H1 (cell line): ENCODE results near the gene HIGD2A. TPM values are rescaled to one million over a fixed set of nuclear protein-coding genes. Genes with fewer than 3 reads are reported as not detected.

Experiments
- GTF2F1 ChIP-seq: IDR thresholded peaks from 2 replicates; pipeline ENCODE4 v1.6.1; 2012; ENCODE audit warnings: low read depth, low read length, improper control_type of control experiment, borderline replicate concordance
- TCF12 ChIP-seq: IDR thresholded peaks from 2 replicates; pipeline ENCODE4 v1.6.1; 2011; ENCODE audit warnings: low read depth, mild to moderate bottlenecking, low read length
- TEAD4 ChIP-seq: IDR thresholded peaks from 2 replicates; pipeline ENCODE4 v1.6.1; 2012; ENCODE audit warnings: low read depth, low read length, inconsistent platforms, mixed read lengths
- polyA plus RNA-seq, 7 experiments: library from polyadenylated mRNA; depleted of rRNA in 3 of 7; stranded (reverse) in 5 of 7; unstranded in 2 of 7; fragments of >200 nt in 5 of 7; fragments of 200-250 nt in 2 of 7; gene quantifications; 1 replicate in 5 of 7; 2 replicates in 1 of 7; 4 replicates in 1 of 7; pipeline versions ENCODE4 v1.2.1 to v1.2.3, GENCODE V29; 2011 to 2013; ENCODE audit warnings: missing spikeins in 2 of 7, mixed read lengths in 2 of 7
- total RNA-seq: library from RNA; stranded (reverse); fragmentation: NEBNext Ultra II Directional; extraction: Animal tissue kit (Norgen Biotek cat#: 25700); gene quantifications from 2 replicates; pipeline ENCODE4 v1.2.1, GENCODE V29; 2021
- TF ChIP-seq, protein P1 (sequence below): IDR thresholded peaks from 2 replicates; pipeline ENCODE4 v1.6.1; 2012; ENCODE audit warnings: inconsistent platforms
- TF ChIP-seq, protein P2 (sequence below): IDR thresholded peaks from 2 replicates; pipeline ENCODE4 v1.6.1; 2011; ENCODE audit warnings: low read length, improper control_type of control experiment

Gene HIGD2A
- total and polyA plus RNA-seq, 2 of the 8 experiments (the other 6 are each of a cell fraction or from before 2014, with no cell fraction given) = 95.5 to 264 TPM

GRCh38 chr5:176408590-176408989 lies 20.0 kb downstream of the HIGD2A start (continued):
- TF ChIP-seq, protein P1, sequence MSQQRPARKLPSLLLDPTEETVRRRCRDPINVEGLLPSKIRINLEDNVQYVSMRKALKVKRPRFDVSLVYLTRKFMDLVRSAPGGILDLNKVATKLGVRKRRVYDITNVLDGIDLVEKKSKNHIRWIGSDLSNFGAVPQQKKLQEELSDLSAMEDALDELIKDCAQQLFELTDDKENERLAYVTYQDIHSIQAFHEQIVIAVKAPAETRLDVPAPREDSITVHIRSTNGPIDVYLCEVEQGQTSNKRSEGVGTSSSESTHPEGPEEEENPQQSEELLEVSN = no peak
- TF ChIP-seq TCF12 (no peak), TEAD4 (no peak), GTF2F1 (no peak)
- TF ChIP-seq, protein P2, sequence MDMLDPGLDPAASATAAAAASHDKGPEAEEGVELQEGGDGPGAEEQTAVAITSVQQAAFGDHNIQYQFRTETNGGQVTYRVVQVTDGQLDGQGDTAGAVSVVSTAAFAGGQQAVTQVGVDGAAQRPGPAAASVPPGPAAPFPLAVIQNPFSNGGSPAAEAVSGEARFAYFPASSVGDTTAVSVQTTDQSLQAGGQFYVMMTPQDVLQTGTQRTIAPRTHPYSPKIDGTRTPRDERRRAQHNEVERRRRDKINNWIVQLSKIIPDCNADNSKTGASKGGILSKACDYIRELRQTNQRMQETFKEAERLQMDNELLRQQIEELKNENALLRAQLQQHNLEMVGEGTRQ = no peak
